ENCODE results near the gene SCAF4.

Gene SCAF4

DNA sequence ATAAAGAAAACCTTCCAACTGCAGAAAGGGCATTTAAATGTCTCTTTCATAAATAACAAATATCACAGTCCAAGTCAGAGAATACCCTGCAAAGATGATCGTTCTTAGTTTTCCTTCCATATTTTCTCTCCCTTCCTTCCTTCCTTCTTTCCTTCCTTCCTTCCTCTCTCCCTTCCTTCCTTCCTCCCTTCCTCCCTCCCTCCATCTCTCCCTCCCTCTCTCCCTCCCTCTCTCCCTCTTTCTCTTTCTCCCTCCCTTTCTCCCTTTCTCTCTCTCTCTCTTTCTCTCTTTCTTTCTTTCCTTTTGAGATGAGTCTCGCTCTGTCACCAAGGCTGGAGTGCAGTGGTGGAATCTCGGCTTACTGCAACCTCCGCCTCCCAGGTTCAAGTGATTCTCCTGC, 29.0 kb upstream of the SCAF4 start:
- Histone ChIP-seq H3K27ac (ENCODE audit: insufficient read depth, low read depth, low read length, poor library complexity, severe bottlenecking) (no peak overlapping the region), H3K9me3 (ENCODE audit: control insufficient read depth, low read length) (no peaks in the 10 kb centered on the region), H3K4me1 (ENCODE audit: control insufficient read depth, insufficient read depth, low read length) (no peaks in the 10 kb centered on the region), H3K36me3 (ENCODE audit: control insufficient read depth, insufficient read depth, low read length) (no peaks in the 10 kb centered on the region), H3K4me3 (ENCODE audit: insufficient read depth, low read depth, low read length) (no peak overlapping the region), H3K27me3 (ENCODE audit: control insufficient read depth, insufficient read depth, low read length, poor library complexity, severe bottlenecking) (no peaks in the 10 kb centered on the region)
- 84 to 92% methylated on average over 4 of the region's 4 CpGs for WGBS, 2 experiments

- peaks cover 8% of the 10 kb centered on the region for H3K4me1 ChIP-seq (ENCODE audit: control insufficient read depth, insufficient read depth, low read length)
- H3K4me3 ChIP-seq (ENCODE audit: insufficient read depth, low read depth, low read length), result no peak overlapping the region
- H3K9me3 ChIP-seq (ENCODE audit: control insufficient read depth, low read length), result no peaks in the 10 kb centered on the region
- H3K27me3 ChIP-seq (ENCODE audit: control insufficient read depth, insufficient read depth, low read length, poor library complexity, severe bottlenecking), result no peaks in the 10 kb centered on the region
- no peak overlapping the region for H3K27ac ChIP-seq (ENCODE audit: insufficient read depth, low read depth, low read length, poor library complexity, severe bottlenecking)
- 91 to 96% methylated on average over 1 of the region's 1 CpG for WGBS, 2 experiments
- H3K36me3 ChIP-seq (ENCODE audit: control insufficient read depth, insufficient read depth, low read length), result no peaks in the 10 kb centered on the region
Observed at GRCh38 chr21:31756787-31757186, 24.9 kb upstream of the SCAF4 start.

- Histone ChIP-seq H3K4me3 (ENCODE audit: insufficient read depth, low read depth, low read length) (no peak overlapping the region), H3K4me1 (ENCODE audit: control insufficient read depth, insufficient read depth, low read length) (peaks cover 8% of the 10 kb centered on the region), H3K36me3 (ENCODE audit: control insufficient read depth, insufficient read depth, low read length) (no peaks in the 10 kb centered on the region), H3K9me3 (ENCODE audit: control insufficient read depth, low read length) (no peaks in the 10 kb centered on the region), H3K27me3 (ENCODE audit: control insufficient read depth, insufficient read depth, low read length, poor library complexity, severe bottlenecking) (no peaks in the 10 kb centered on the region), H3K27ac (ENCODE audit: insufficient read depth, low read depth, low read length, poor library complexity, severe bottlenecking) (no peak overlapping the region)
- 91 to 94% methylated on average over 6 of the region's 6 CpGs for WGBS, 2 experiments
Observed at GRCh38 chr21:31755027-31755426, 23.1 kb upstream of the SCAF4 start.

GRCh38 chr21:31754708-31754960, 22.7 kb upstream of the SCAF4 start:
- Histone ChIP-seq H3K4me3 (ENCODE audit: insufficient read depth, low read depth, low read length) (no peak overlapping the region), H3K9me3 (ENCODE audit: control insufficient read depth, low read length) (no peaks in the 10 kb centered on the region), H3K36me3 (ENCODE audit: control insufficient read depth, insufficient read depth, low read length) (no peaks in the 10 kb centered on the region), H3K27ac (ENCODE audit: insufficient read depth, low read depth, low read length, poor library complexity, severe bottlenecking) (no peak overlapping the region), H3K27me3 (ENCODE audit: control insufficient read depth, insufficient read depth, low read length, poor library complexity, severe bottlenecking) (no peaks in the 10 kb centered on the region), H3K4me1 (ENCODE audit: control insufficient read depth, insufficient read depth, low read length) (peaks cover 8% of the 10 kb centered on the region)
- WGBS, 2 experiments, result 89 to 100% methylated on average over 1 of the region's 1 CpG

- H3K27me3 ChIP-seq (ENCODE audit: control insufficient read depth, insufficient read depth, low read length, poor library complexity, severe bottlenecking), result no peaks in the 10 kb centered on the region
- no peak overlapping the region for H3K27ac ChIP-seq (ENCODE audit: insufficient read depth, low read depth, low read length, poor library complexity, severe bottlenecking)
- no peaks in the 10 kb centered on the region for H3K9me3 ChIP-seq (ENCODE audit: control insufficient read depth, low read length)
- no peaks in the 10 kb centered on the region for H3K36me3 ChIP-seq (ENCODE audit: control insufficient read depth, insufficient read depth, low read length)
- WGBS, 2 experiments, result 67 to 71% methylated on average over 4 of the region's 4 CpGs
- no peak overlapping the region for H3K4me3 ChIP-seq (ENCODE audit: insufficient read depth, low read depth, low read length)
- peaks cover 8% of the 10 kb centered on the region for H3K4me1 ChIP-seq (ENCODE audit: control insufficient read depth, insufficient read depth, low read length)
Observed at GRCh38 chr21:31753949-31754707, 22.2 kb upstream of the SCAF4 start.

GRCh38 chr21:31752967-31753366, 21.0 kb upstream of the SCAF4 start:
- Histone ChIP-seq H3K4me3 (ENCODE audit: insufficient read depth, low read depth, low read length) (no peak overlapping the region), H3K27ac (ENCODE audit: insufficient read depth, low read depth, low read length, poor library complexity, severe bottlenecking) (no peak overlapping the region), H3K36me3 (ENCODE audit: control insufficient read depth, insufficient read depth, low read length) (no peaks in the 10 kb centered on the region), H3K9me3 (ENCODE audit: control insufficient read depth, low read length) (no peaks in the 10 kb centered on the region), H3K27me3 (ENCODE audit: control insufficient read depth, insufficient read depth, low read length, poor library complexity, severe bottlenecking) (no peaks in the 10 kb centered on the region), H3K4me1 (ENCODE audit: control insufficient read depth, insufficient read depth, low read length) (peaks cover 8% of the 10 kb centered on the region)
- WGBS, 2 experiments, result 96 to 98% methylated on average over 3 of the region's 3 CpGs

GRCh38 chr21:31752352-31752751, 20.4 kb upstream of the SCAF4 start:
- Histone ChIP-seq H3K27ac (ENCODE audit: insufficient read depth, low read depth, low read length, poor library complexity, severe bottlenecking) (no peak overlapping the region), H3K4me3 (ENCODE audit: insufficient read depth, low read depth, low read length) (no peak overlapping the region), H3K27me3 (ENCODE audit: control insufficient read depth, insufficient read depth, low read length, poor library complexity, severe bottlenecking) (no peaks in the 10 kb centered on the region), H3K36me3 (ENCODE audit: control insufficient read depth, insufficient read depth, low read length) (no peaks in the 10 kb centered on the region), H3K9me3 (ENCODE audit: control insufficient read depth, low read length) (no peaks in the 10 kb centered on the region), H3K4me1 (ENCODE audit: control insufficient read depth, insufficient read depth, low read length) (peaks cover 8% of the 10 kb centered on the region)
- 91 to 95% methylated on average over 4 of the region's 4 CpGs for WGBS, 2 experiments

- Histone ChIP-seq H3K9me3 (ENCODE audit: control insufficient read depth, low read length) (no peaks in the 10 kb centered on the region), H3K4me3 (ENCODE audit: insufficient read depth, low read depth, low read length) (no peak overlapping the region), H3K27ac (ENCODE audit: insufficient read depth, low read depth, low read length, poor library complexity, severe bottlenecking) (no peak overlapping the region), H3K4me1 (ENCODE audit: control insufficient read depth, insufficient read depth, low read length) (peaks cover 8% of the 10 kb centered on the region), H3K27me3 (ENCODE audit: control insufficient read depth, insufficient read depth, low read length, poor library complexity, severe bottlenecking) (no peaks in the 10 kb centered on the region), H3K36me3 (ENCODE audit: control insufficient read depth, insufficient read depth, low read length) (no peaks in the 10 kb centered on the region)
Observed at GRCh38 chr21:31750843-31751242, 18.9 kb upstream of the SCAF4 start.

- Histone ChIP-seq H3K9me3 (ENCODE audit: control insufficient read depth, low read length) (no peaks in the 10 kb centered on the region), H3K4me3 (ENCODE audit: insufficient read depth, low read depth, low read length) (no peak overlapping the region), H3K36me3 (ENCODE audit: control insufficient read depth, insufficient read depth, low read length) (no peaks in the 10 kb centered on the region), H3K27me3 (ENCODE audit: control insufficient read depth, insufficient read depth, low read length, poor library complexity, severe bottlenecking) (no peaks in the 10 kb centered on the region), H3K27ac (ENCODE audit: insufficient read depth, low read depth, low read length, poor library complexity, severe bottlenecking) (no peak overlapping the region), H3K4me1 (ENCODE audit: control insufficient read depth, insufficient read depth, low read length) (no peaks in the 10 kb centered on the region)
- WGBS, 2 experiments, result 95 to 98% methylated on average over 4 to 5 of the region's 5 CpGs
Observed at GRCh38 chr21:31744182-31744800, 12.4 kb upstream of the SCAF4 start.

GRCh38 chr21:31743712-31744111, 11.8 kb upstream of the SCAF4 start:
- Histone ChIP-seq H3K36me3 (ENCODE audit: control insufficient read depth, insufficient read depth, low read length) (no peaks in the 10 kb centered on the region), H3K4me1 (ENCODE audit: control insufficient read depth, insufficient read depth, low read length) (no peaks in the 10 kb centered on the region), H3K27ac (ENCODE audit: insufficient read depth, low read depth, low read length, poor library complexity, severe bottlenecking) (no peak overlapping the region), H3K27me3 (ENCODE audit: control insufficient read depth, insufficient read depth, low read length, poor library complexity, severe bottlenecking) (no peaks in the 10 kb centered on the region), H3K9me3 (ENCODE audit: control insufficient read depth, low read length) (no peaks in the 10 kb centered on the region), H3K4me3 (ENCODE audit: insufficient read depth, low read depth, low read length) (no peak overlapping the region)
- WGBS, 2 experiments, result 87 to 100% methylated on average over 1 of the region's 1 CpG
